GM19239 (cell line): ENCODE results near the gene TLE1.

Experiments
- DNase-seq: peaks from one replicate; pipeline ENCODE4 v3.0.0; 2011; ENCODE audit warnings: low spot score; ENCODE audit not compliant: insufficient read length
- FAIRE-seq: peaks from 2 replicates; lab custom pipeline; 2011; peaks lifted over from hg19 to GRCh38; lab: Jason Lieb, UNC

Gene TLE1

DNA sequence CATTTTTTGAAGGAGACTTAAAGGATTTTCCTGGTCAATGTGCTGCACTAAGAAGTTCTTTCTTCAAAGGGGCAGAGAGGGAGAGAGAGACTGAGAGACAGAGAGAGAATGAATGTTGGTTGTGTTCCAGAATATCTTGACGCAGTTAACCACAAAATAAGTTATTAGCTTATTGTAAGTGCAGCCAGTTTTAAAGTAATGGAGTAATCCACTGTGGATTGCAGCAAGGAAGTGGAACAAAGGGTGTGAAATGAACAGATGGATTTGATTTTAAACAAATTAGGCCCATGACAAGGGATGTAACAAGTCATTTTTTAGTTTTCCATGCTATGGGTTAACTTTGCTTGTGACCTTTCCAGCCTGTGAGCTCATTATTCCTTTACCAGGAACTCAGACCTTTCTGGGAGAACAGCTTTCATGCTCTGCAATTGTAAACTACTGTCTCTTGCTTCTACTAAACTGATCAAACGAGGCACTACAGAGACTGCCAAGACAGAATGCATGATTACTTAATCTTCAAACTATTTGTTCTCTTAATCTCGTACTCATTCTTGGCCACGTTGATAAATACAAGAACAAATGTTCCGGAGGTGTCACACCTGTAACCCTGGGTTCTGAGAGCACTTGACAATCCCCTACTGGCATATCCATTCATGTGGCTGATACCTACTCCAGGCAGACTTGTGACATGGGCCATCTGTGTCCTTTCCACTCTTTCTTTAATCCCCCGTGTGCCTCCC is 131.1 kb downstream of the TLE1 start:
- FAIRE-seq (no peak), DNase-seq (no peak)

DNA sequence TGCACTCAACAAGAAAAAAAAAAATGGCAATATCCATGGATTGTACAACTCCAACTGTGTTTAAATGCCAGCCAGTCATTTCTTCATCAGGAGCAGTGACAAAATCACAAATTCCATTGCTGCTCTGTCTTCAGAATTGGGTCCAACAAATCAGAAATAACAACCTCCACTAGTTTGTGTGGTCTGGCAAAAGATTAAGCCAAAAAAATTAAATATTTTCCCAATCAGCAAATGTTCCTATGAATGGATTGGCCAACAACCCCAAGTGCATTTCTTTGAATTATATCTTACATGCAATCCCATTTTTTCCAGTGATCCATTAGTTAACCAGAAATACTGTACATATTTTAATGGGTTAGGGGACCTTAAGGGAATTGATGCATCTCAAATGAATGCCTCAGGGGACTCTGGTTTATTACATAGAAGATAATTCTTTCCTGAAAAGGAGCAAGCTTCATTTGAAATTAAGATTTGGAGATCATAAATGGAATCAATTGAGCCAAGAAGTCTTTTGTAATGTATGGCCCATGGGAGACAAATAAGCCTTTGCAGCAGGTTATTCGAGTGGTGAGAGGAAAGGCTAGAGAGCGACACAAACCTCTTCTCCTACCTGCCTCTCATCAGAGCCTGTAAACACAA is 131.8 kb downstream of the TLE1 start:
- DNase-seq (no peak), FAIRE-seq (no peak)

DNA sequence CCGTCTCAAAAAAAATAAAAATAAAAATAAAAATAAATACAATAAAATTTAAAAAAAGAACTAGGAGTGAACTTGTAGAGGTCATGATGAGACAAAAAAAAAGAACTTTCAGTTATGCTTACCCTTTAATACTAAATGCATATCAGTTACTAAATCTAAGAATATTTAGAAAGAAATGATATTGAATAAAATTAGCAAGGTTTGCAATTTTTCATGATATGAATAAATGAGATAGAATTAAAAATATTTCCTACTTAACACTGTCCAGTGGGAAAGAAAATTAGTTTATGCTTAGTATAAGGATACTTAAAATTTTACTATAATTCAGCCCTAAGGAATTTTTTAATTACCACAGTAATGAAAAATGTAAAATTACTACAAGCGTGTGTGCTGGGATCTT is 132.4 kb downstream of the TLE1 start:
- DNase-seq (no peak), FAIRE-seq (no peak)

DNA sequence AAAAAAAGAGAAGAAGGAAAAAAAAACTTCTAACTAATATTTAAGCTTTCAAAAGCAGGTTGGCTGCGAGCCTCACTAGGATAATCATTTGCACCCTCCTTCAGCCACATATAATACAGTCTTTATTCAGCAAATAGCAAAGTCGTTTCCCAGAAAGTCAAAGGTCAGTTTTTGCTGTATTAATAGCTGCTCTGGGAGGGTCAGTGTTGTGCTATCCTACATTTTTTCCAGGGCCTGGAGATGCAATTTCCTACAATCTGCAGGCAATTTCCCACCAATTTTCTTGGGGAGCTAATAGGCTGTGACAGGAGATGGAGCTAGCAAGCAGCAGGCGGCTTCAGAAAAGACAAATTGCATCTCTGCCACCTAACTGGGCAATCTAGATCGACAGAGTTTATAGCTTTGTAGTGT is 136.8 kb downstream of the TLE1 start:
- no peak for DNase-seq
- no peak for FAIRE-seq

DNA sequence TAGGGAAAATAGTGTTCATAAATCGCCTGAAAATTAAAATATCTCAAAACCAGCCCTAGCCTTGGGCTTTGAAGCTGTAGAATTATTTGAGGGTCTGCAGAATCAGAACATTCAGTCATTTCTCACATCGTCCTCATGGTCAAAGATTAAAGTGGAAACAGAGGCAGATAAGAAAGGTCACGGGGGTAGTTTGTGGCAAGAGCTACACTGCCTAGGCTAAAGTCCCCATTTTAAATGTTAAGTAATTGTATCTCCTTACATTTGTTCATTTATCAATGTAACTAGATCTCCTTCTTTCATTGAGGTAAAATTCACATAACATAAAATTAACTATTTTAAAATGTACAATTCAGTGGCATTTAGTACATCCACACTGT is 139.2 kb downstream of the TLE1 start:
- DNase-seq (no peak), FAIRE-seq (no peak)

DNA sequence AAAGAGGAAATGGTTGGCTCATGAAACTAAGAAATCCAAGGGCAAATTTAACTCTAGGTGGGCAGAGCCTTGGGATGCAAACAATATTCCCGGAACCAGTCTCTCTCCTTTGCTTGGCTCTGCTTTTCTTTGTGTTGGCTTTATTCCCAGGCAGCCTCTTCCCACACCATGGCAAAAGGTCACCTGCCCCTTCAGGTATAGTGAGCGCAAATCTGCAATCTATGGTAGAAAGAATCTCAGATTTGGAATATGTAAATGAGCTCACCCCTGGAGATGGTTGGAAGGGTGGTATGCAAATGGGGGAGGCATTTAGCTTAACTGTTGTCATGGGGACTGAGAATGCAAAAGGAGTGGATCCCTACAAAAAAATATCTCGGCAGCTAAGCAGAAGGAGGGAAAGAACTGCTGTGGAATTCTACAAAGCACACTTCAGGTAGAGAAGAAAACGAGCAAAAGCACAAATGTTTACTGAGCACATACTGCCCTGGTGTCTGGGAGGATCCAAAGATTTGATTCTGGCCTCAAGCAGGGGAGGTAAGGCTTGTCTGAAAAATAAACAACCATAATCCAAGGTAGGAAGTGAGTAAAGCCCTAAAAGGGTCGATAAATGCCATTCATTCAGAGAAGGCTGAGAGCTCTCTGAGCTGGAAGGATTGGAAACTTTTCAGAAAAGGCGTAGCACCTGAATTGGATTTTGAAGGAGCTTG is 139.7 kb downstream of the TLE1 start:
- no peak for FAIRE-seq
- DNase-seq = no peak

DNA sequence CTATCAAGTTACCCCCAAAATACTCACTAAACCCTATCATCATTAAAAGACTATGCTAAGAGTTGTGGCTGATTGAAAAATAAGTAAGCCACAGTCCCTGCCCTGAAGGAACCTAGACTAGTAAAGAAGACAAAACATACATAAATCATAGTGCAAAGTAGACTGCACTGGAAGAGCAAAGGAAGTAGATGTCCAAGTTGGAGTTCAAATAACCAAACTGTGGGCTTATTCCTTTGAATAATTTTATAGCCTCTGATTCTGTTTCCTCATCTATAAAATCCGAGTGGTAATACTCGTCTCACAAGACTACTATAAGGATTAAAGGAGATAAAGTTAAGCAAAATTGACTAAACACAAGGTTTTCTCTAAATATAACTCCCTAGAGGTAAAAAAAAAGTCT is 140.4 kb downstream of the TLE1 start:
- FAIRE-seq (no peak), DNase-seq (no peak)

DNA sequence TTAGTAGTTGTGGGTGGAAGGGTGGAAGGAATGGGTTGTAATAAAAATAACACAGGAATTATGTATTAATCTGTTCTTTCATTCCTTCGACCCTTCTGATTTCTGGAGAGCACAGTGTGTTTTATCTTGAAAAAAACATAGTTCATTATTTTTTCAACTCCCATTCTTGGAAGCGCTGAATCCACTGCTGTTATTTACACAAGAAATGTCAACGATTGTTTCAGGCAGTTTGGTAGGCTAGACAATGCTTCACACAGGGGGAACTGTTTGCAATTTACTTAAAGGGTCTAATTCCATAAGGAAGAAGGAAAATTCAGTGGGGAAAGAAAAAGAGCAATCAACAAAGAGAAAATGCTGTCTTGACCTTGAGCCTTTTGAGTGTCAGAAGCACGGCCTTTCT is 142.9 kb downstream of the TLE1 start:
- no peak for FAIRE-seq
- DNase-seq = no peak

DNA sequence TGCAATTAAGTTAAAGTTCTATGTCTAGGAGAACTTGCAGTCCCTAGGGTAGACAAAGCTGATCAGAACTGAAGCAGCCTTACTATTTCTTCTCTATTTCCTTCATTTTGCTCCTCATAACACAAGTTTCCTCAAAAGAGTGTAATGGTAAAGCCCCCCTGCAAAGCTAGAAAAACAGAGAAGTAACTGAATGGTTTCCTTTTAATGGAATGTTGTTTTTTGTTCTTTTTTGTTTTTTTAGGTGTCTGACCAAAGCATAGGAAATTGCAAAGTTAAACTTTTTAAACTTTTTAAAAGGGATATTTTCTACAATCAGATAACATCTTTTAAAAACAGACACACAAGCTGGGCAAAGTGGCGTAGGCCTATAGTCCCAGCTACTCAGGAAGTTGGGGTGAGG is 145.7 kb downstream of the TLE1 start:
- FAIRE-seq (no peak), DNase-seq (no peak)

DNA sequence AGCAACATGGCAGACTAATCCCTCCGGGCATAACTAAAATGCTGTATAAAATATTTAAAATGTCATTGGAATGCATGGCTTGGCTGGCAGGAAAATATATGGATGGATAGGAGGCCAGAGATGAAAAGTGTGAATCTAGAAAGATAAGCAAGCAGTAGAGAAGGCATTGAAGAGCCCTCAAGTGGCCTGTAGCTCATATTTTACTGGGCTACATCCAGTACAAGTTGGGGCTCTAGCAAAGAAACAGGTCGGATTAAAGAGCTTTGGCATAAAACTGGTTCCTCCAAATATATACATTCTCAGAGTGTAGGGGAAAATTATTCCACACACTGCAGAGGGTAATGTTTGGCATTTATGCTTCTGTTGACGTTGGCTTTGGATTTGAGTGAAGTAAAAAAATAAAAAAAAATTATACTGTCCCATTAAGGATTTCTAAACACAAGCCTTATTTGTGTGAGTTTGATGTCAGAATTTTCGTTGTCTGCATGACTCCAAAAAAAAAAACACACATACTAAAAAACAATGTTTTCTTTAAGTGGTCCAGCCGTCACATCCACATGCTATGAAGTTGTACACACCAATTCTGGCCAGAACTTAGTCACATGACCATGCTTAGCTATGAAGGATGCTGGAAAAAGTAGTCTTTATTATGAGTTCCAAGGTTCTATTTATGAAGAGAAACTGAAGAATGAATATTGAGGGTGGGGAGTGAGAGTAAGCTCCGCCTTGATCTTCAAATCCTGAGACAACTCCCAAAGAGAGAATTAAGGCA is 147.0 kb downstream of the TLE1 start:
- DNase-seq (no peak), FAIRE-seq (no peak)

DNA sequence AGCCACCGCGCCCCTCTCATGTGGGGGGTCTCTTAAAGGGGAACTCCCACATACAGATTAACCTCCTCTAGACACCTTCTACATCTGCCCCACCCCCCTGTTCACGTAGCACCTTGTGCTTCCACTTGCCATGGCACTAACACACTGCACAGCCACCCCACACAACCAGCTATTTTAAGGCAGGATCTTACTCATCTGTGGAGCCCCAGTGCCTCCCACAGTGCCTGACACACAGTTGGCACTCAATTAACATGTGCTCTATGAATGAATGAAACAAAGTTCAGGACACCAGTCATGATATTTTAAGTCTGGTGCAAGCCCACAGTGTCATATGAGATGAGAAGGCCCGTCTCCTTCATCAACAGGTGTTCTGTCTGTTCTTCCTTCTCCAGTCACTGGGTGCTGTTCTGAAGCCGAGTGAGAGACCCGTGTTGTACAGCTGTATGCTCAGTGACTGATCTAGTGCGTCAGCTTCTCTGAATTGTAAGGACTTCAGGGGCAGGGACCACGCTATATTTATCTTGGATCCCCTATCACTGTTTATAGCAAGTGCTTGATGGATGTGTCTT is 149.1 kb downstream of the TLE1 start:
- no peak for DNase-seq
- no peak for FAIRE-seq

DNA sequence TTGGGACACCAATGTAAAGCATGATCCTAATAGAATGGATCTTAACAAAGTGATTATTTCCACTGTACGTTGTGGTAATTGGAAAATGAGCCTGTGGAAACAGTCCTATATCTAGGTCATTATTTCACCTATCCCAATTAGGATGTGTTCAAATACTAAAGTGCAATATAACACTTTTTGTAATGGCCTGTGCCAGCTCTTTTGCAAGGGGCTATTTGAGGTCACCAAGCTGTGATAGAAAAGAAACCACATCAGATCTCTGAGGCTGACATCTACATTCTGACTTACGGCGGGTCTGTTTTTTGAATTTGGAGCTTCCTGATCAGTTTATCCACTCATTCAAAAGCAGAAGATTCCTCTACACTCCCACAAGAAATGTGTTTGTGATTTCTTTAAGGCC is 150.0 kb downstream of the TLE1 start:
- FAIRE-seq (no peak), DNase-seq (no peak)

DNA sequence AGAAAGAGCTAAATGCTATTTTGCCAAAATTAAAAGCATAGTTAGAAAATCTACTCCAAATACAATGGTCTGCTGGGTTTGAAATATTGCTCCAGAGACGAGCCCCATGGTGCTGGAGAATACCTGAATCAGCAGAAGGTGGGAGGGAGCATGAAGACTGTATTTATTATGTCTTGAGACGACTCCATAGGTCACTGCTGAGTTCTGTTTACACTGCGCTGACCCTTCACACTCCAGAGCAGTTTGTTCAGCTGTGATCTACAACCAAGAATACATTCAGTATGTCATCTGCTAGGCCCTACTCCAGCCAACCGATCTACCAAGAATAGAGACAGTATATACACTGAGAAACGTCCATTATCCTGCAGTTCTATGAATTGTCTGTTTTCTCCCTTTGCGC is 150.5 kb downstream of the TLE1 start:
- DNase-seq = no peak
- FAIRE-seq = no peak

DNA sequence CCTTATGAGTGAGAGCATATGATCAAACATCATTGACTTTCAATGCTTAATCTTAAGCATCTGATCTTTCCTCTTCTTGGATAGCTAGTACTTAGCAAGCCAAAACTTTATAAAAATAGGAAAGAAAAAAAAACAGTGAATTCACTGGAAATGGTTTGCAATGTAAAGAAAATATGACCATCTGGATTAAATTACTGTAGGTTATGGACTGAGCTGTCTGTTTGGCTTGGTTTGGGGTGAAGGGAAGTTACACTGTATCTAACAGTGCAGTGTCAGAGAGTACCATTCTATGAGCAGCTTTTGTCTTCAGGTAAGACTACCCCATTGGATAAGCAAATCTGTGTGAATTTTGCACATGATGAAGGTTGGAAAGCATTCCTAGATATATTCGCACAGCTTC is 151.4 kb downstream of the TLE1 start:
- DNase-seq = no peak
- no peak for FAIRE-seq

DNA sequence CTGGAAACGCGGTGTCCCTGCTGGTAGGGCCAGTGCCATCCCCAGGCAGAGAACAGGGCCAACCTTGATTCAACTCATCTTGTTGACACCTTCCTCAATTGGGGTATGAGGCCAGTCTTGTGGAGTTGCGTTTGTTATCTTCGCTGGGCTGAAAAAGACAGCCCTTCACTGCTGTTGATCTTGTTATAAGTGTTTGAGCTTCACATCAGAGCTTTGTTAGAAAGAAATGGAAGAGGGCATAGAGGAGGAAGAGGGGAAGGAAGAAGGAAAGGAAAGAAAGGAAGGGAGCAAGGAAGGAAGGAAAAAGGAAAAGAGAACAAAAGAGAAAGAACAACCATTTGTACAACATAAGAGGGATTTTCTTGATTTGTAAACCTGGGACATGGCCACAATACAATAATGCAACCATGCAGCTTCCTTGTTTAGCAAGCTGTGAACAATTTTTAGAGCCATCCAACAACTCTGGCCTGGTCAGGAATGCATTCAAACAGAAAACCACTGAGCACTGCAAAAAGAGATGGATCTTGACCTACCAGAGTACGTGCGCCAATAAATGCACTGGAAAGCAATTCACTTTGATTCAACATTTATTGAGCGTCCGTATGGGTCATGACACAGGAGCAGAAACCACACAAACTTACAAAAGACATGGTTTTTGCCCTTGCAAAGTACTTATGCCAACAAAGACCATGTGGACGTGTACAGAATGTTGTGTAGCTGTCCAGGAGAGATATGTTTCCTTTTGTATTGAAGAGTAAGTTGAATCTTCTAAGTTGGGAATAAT is 152.9 kb downstream of the TLE1 start:
- no peak for FAIRE-seq

DNA sequence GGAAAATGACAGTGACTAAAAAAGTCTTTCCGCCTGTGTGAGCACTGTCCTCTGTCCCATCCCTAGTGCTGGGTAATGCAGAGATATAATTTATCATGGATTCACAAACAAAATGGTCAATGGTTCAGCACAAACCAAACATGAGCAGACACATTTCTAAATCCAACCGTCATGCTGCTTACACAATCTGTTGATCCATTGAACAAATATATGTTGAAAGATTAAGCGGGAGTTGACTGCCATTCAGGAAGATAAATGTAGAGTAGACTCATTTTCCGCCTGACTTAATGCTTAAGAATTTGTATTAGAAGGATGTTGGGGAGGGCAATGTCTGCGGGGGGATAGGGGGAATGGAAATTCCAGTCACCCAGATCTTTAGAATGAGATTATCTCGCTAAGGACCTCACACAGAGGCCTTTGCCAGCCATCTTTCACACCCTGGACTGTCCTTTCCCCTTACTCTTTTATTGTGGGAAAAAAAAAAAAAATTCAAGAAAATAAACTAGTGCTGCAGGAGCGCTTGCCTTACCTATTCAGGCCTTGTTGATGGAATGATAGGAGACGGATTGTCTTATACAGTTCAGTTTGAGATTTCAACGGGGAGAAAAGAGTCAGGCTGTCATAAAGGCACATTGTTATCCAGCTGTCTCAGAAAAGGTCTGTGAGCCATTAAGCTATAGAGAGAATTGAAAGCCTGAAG is 153.7 kb downstream of the TLE1 start:
- FAIRE-seq (no peak), DNase-seq (no peak)

More for the DNA sequence above, 152.9 kb downstream of the TLE1 start:
- DNase-seq = no peak

DNA sequence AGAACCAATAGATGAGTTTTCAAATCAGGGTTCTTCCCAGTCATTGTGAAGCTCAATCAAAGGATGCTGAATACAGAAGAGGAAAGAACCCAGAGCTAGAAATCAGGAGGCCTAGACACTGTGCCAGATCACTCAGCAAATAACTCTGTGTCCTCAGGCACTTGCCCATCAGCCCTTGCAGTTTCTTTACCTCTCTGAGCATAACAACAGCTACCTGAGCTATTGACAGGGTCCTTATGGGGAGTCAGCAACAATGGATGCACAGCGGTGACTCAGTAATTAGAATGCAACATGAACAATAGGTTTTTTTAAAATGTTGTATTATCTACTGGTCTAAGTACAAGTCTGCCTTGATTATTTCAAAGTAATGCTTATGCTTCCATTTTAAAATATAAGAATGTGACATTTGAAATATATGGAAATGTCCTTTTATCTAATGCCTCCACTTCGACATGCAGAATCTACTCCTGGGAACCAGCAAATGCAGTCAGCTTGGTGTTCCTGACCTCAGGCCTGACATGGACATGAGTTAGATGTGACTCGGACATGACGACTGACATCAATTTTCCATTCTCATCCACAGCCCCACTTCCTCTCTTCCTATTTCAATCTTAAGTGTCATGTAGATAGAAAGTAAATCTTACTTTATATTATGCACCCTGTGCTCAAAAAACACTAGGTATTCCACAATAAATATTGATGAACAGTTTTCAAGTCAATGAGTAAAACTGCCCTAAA is 155.0 kb downstream of the TLE1 start:
- DNase-seq = no peak
- FAIRE-seq = no peak
